OCI-LY3 (cell line): ENCODE results near the gene STX1B.

Experiments
- CTCF ChIP-seq: fragments of 200-600, 300-600 bp; sonication (generic); IDR thresholded peaks from 2 replicates; pipeline ENCODE4 v1.5.1; 2014; ENCODE audit warnings: antibody characterized with exemption, low read length, low read depth
- EZH2phosphoT487 ChIP-seq: fragments of 200-600 bp; shearing (Covaris generic); IDR thresholded peaks from 2 replicates; pipeline ENCODE4 v1.6.1; 2018; ENCODE audit warnings: antibody characterized with exemption, mixed run types, low read depth

GRCh38 chr16:31050280-31051030 lies 40.0 kb upstream of the STX1B start:
- TF ChIP-seq CTCF (no peak), EZH2phosphoT487 (no peak)
